Esophagus squamous epithelium (tissue), 5 donors: Measurements from ENCODE around the gene CENPP. TPM values are rescaled to one million over a fixed set of nuclear protein-coding genes. Genes with fewer than 3 reads are reported as not detected.

Experiments used
- DNase-seq: peaks from one replicate; lab custom pipeline; 2025; lab: John Stamatoyannopoulos, UW
- H3K27ac ChIP-seq, 4 donors: fragments of 200-600 bp; sonication (generic); one replicate each; pipeline ENCODE4 v1.5.1; 2016 to 2019; ENCODE audit warnings: mild to moderate bottlenecking in 1 of 4
- H3K27me3 ChIP-seq, 4 donors: fragments of 200-600 bp; sonication (generic); 1 replicate in 3 of 4; 2 replicates in 1 of 4; pipeline versions ENCODE4 v1.5.1 to v1.6.0; 2017 to 2021; ENCODE audit warnings: antibody characterized with exemption in 1 of 4
- H3K36me3 ChIP-seq, 3 donors: fragments of 200-600 bp; sonication (generic); one replicate each; pipeline ENCODE4 v1.5.1; 2016 to 2019
- H3K4me1 ChIP-seq, 3 donors: fragments of 200-600 bp; sonication (generic); one replicate each; pipeline ENCODE4 v1.5.1; 2017 to 2019
- H3K4me3 ChIP-seq, 4 donors: fragments of 200-600 bp; sonication (generic); 1 replicate in 3 of 4; 2 replicates in 1 of 4; pipeline ENCODE4 v1.5.1; 2016 to 2019; ENCODE audit warnings: mild to moderate bottlenecking in 2 of 4, moderate library complexity in 1 of 4
- H3K9me3 ChIP-seq, 3 donors: fragments of 200-600 bp; sonication (generic); one replicate each; pipeline ENCODE4 v1.5.1; 2016 to 2019
- CTCF ChIP-seq, 6 experiments: fragments of 450-650 bp in 4 of 6; fragments of 200-600 bp in 2 of 6; sonication (generic) in 2 of 6; IDR thresholded peaks; one replicate each; pipeline ENCODE4 v1.5.1; 2016 to 2019; ENCODE audit warnings: antibody characterized with exemption in 6 of 6, mild to moderate bottlenecking in 4 of 6, moderate library complexity in 4 of 6
- POLR2A ChIP-seq, 4 donors: fragments of 450-650 bp; IDR thresholded peaks; one replicate each; pipeline ENCODE4 v1.6.1; 2017; ENCODE audit warnings: antibody characterized with exemption in 4 of 4, mild to moderate bottlenecking in 4 of 4, moderate library complexity in 3 of 4
- WGBS, 2 donors: methylation state at CpG; one replicate each; pipeline ENCODE4 v1.1.5; 2018; 5-methylcytosine and 5-hydroxymethylcytosine counted together
- intact Hi-C: fragments of 100-400 bp; cut with DNase I; formaldehyde crosslinking; loops from one replicate; pipeline ENCODE4 v1.15.0; 2022
- total RNA-seq, 4 donors: library from RNA; depleted of rRNA; stranded (reverse); fragments of >200 nt; gene quantifications; one replicate each; pipeline ENCODE4 v1.1.0, GENCODE V29; 2016
- donor health status: DM: yes; HTN: yes; CAD: no.

Gene CENPP
- total RNA-seq, 4 donors from 2014 or later: 6.0 to 10.7 (median 7.5) TPM

GRCh38 chr9:92608909-92609445 is 283.2 kb downstream of the CENPP start:
- H3K4me3 ChIP-seq: no peak overlapping the region
- TF ChIP-seq CTCF (IDR thresholded peaks at IDR 0.05): no peak
- TF ChIP-seq POLR2A (IDR thresholded peaks at IDR 0.05): no peak
- no peaks in the 10 kb centered on the region for H3K27me3 ChIP-seq
- intact Hi-C loops: no loop called here
- H3K9me3 ChIP-seq: no peaks in the 10 kb centered on the region
- H3K4me1 ChIP-seq: peaks cover 35 to 78% (median 45%) of the 10 kb centered on the region in 3 donors
- peak overlapping the region; percentile 20 to 85 (median 70) for H3K27ac ChIP-seq
- WGBS, 2 donors: 43 to 72% methylated on average over 6 to 10 of the region's 11 CpGs
- DNase-seq: no peak
- peaks cover 0 to 35% (median 0%) of the 10 kb centered on the region in 3 donors for H3K36me3 ChIP-seq

GRCh38 chr9:92610470-92611420 is 285.0 kb downstream of the CENPP start:
- WGBS, 2 donors: 87 to 90% methylated on average over 21 to 22 of the region's 32 CpGs
- DNase-seq: no peak
- no peaks in the 10 kb centered on the region for H3K27me3 ChIP-seq
- intact Hi-C loops: no loop called here
- peaks cover 35 to 96% (median 52%) of the 10 kb centered on the region in 3 donors for H3K4me1 ChIP-seq
- no peaks in the 10 kb centered on the region for H3K9me3 ChIP-seq
- TF ChIP-seq POLR2A (IDR thresholded peaks at IDR 0.05) (no peak), CTCF (IDR thresholded peaks at IDR 0.05) (no peak)
- peak overlapping the region; percentile 62 to 85 (median 78) for H3K27ac ChIP-seq
- no peak overlapping the region for H3K4me3 ChIP-seq
- H3K36me3 ChIP-seq: peaks cover 0 to 52% (median 6%) of the 10 kb centered on the region in 3 donors

- WGBS, 2 donors: 49 to 51% methylated on average over 8 to 10 of the region's 10 CpGs
- intact Hi-C loops: no loop called here
- no peak for TF ChIP-seq POLR2A (IDR thresholded peaks at IDR 0.05)
- TF ChIP-seq CTCF (IDR thresholded peaks at IDR 0.05): no peak
- H3K27me3 ChIP-seq: no peaks in the 10 kb centered on the region
- peaks cover 35 to 100% (median 52%) of the 10 kb centered on the region in 3 donors for H3K4me1 ChIP-seq
- no peak overlapping the region for H3K4me3 ChIP-seq
- DNase-seq: no peak
- H3K9me3 ChIP-seq: no peaks in the 10 kb centered on the region
- H3K27ac ChIP-seq: peak overlapping the region; percentile 62 to 85 (median 78)
- H3K36me3 ChIP-seq: peaks cover 0 to 62% (median 6%) of the 10 kb centered on the region in 3 donors
Observed at GRCh38 chr9:92611621-92612285, 286.0 kb downstream of the CENPP start.

GRCh38 chr9:92612292-92612691 is 286.5 kb downstream of the CENPP start:
- no peaks in the 10 kb centered on the region for H3K27me3 ChIP-seq
- DNase-seq: no peak
- H3K27ac ChIP-seq: peak overlapping the region; percentile 62 to 85 (median 78)
- no peaks in the 10 kb centered on the region for H3K9me3 ChIP-seq
- 37 to 57% methylated on average over 4 to 5 of the region's 5 CpGs for WGBS, 2 donors
- TF ChIP-seq CTCF (IDR thresholded peaks at IDR 0.05) (no peak), POLR2A (IDR thresholded peaks at IDR 0.05) (no peak)
- H3K4me3 ChIP-seq: no peak overlapping the region
- peaks cover 35 to 100% (median 56%) of the 10 kb centered on the region in 3 donors for H3K4me1 ChIP-seq
- intact Hi-C loops: no loop called here
- H3K36me3 ChIP-seq: peaks cover 0 to 68% (median 6%) of the 10 kb centered on the region in 3 donors
